AML-193 (cell line): Measurements from ENCODE around the gene GPR39.
A peak's percentile ranks its signal among the peaks of the same experiment; 100 is the strongest.
"Not testable (repeated sequence)": the region's sequence is repeated elsewhere in the genome, so short reads cannot be mapped to it uniquely, and the experiment has no call there.

Source experiments
- DNase-seq, 2 experiments: peaks; one replicate each; lab custom pipeline; 2025; lab: John Stamatoyannopoulos, UW

Gene GPR39

GRCh38 chr2:132416723-132417395 is at the start of gene GPR39:
Gene GPR39, plus strand, starts transcription at chr2:132416805.
- DNase-seq = no peak

DNA sequence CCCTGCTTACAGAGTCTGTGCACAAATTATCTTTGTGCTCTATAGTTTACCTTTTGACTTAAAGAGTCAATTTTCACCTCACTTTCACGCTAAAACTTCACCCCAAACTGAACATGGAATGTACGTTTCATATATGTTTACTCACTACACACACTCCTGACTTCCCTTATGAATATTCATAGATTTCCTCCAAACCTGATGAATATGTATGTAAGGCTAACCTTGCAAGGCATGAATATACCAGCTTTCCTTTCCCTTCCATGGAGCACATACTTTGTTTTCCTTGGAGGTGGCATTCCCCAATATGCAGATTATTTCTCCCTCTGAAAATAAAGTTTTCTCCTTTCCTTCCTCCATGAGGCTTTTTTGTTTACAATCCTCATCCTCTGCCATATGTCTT is 48.4 kb upstream of the GPR39 start:
- no peak for DNase-seq

GRCh38 chr2:132372276-132372675 is 44.3 kb upstream of the GPR39 start:
- DNase-seq = no peak

DNA sequence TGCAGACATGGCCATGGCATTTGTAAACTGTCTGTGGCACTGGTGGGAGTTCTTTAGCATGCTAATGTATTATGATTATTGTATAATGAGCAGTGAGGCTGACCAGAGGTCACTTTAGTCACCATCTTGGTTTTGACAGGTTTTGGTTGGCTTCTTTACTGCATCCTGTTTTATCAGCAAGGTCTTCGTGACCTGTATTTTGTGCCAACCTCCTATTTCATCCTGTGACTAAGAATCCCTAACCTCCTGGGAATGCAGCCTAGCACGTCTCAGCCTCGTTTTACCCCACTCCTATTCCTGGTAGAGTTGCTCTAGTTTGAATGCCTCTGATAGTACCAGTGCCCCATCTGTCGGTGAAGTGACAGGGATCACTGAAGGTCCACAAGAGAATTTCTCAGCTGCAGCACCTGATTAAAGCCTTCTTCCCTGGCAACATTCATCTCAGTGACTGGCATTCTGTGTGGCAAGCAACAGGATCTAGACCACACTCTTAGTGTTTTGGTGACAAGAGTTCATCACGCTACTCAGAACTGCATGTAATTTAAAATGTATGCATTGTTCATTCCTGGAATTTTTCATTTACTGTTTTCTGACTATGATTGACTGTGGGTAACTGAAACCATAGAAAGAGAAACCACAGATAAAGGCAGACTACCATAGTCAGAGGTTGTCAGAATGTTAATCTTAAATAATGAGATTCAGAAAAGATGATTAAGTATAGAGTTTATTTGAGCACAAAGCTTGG is 43.0 kb upstream of the GPR39 start:
- DNase-seq = no peak

- DNase-seq = no peak
These were observed 42.5 kb upstream of the GPR39 start for GRCh38 chr2:132374151-132374550.

GRCh38 chr2:132374551-132374950 is 42.1 kb upstream of the GPR39 start:
- DNase-seq = no peak

DNA sequence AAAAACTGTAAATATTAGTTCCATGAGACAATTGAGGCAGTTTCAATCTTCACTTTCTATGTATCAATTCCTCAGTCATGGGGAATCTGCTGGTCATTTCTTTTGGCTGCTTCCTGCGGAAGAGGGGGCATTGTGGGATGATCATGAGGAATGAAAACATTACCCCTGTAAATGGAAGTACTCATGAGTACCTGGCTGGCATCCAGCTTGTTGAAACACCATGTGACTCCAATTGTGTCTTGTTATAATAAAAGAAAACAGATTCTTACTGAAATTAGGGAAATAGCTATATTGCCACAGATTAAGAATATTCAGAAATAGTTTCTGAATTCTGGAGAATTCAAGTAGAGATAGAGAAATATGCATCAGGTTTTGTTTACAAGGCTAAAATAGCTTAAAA is 41.6 kb upstream of the GPR39 start:
- no peak for DNase-seq

GRCh38 chr2:132381376-132381775 is 35.2 kb upstream of the GPR39 start:
- no peak for DNase-seq

DNA sequence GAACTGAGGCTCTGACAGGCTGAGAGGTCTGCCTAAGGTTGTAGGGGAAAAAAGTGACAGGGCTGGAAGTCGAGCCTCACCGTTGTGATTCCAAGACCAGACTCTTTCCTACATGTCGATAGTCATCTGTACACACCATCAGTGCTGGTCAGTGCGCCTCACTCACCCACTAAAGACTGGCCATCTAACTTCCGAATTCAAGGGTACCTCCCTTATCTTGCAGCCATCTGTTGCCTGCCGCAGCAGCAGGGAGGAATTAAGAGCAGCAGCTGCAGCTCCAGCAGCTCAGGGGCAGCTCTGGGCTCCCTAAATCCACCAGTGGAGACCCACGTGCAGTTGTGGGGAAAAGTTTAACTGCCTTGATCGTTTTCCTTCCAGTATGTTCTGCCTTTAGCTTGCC is 32.6 kb upstream of the GPR39 start:
- DNase-seq = no peak

GRCh38 chr2:132384491-132385151 is 32.0 kb upstream of the GPR39 start:
- peak; percentile 17 to 21 for DNase-seq

GRCh38 chr2:132387126-132387525 is 29.5 kb upstream of the GPR39 start:
- no peak for DNase-seq

DNA sequence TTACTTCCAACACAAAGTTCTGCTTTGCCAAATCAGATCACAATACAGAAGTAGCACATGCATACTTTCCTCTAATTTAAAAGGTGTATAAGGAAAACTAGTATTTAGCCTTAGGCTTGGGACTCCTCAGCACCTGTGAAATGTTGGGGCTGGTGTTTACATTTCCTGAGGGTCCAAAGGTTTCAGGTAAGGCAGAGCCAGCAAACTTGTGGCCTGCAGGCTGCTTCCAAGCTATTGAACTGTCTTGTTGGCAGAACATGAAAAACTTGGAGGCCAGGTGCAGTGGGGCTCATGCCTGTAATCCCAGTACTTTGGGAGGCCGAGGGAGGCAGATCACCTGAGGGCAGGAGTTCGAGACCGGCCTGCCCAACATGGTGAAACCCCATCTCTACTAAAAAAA is 26.5 kb upstream of the GPR39 start:
- no peak for DNase-seq

DNA sequence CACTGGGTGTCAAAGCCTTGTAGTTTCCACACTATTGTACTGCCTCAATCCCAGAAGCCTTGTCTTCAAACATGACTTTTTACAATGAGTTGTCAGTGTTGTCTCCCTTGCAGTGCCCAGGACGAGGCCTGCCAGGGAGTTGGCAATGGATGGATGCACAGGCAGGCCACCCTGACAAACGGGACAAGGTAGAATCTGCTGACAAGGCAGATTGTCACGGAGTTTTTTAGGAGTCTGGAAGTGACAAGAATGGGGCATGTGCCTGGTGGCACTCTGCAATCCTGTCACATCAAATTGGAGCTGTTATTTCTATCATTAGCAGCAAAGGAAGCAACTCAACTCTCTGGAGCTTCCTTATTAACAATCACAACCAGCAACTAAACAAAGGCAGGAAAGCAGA is 25.2 kb upstream of the GPR39 start:
- DNase-seq = no peak

DNA sequence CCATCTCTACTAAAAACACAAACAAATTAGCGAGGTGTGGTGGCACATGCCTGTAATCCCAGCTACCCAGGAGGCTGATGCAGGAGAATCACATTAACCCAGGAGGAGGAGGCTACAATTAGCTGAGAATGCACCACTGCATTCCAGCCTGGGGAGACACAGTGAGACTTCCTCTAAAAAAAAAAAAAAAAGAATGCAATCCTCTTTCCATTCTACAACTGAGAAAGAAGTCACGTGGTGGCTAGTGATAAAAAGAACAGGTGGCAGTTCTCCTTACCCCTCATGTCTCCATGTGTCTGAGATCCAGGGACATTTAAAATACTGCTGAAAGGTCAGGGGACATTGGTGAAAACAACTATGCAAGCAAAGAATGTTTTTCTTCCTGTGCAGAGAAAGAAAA is 24.4 kb upstream of the GPR39 start:
- no peak for DNase-seq

GRCh38 chr2:132392879-132393278 is 23.7 kb upstream of the GPR39 start:
- no peak for DNase-seq

DNA sequence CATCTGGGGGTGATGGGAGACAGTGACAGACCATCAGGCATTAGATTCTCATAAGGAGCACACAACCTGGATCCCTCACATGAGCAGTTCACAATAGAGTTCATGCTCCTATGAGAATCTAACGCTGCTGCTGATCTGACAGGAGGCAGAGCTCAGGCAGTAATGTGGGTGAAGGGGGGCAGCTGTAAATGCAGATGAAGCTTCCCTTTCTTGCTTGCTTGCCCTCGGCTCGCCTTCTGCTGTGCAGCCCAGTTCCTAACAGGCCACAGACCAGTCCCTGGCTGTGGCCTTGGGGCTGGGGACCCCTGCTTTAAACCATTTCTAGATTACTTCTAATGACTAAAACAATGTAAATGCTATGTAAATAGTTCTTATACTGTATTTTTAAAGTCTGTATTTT is 19.6 kb upstream of the GPR39 start:
- DNase-seq = not testable (repeated sequence)

DNA sequence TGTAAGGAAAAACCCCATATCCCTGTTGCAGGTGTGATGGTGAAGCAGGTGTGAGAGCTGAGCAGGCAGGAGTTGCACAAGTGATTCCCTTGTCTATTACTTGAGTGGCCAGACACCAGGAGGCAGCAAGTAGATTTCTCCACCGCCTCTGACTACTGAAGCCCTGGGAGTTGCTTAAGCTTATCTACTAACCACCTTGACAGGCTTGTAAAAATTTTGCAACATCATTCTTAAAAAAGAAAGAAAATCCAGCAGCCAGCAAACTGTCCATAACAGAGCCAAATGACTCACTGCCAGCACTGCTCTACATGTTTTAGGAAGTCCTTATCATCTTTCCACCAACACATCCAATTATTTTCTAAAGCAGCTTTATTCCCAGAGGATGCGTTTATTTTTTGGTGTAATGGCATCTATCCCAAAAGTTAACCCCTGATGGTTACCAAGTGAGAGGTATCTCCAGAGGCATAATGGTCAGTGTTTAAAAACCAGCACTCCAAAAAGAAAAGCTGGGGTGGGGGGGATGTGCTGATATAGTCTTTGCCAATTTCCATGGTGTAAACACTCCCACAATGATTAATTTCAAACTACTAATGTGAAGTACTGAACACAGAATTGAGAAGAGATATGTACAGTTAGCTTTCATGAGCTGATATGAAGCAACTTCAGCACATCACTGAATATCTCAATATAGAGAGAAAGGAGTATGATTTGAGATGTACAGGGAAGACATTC is 16.3 kb upstream of the GPR39 start:
- no peak for DNase-seq

DNA sequence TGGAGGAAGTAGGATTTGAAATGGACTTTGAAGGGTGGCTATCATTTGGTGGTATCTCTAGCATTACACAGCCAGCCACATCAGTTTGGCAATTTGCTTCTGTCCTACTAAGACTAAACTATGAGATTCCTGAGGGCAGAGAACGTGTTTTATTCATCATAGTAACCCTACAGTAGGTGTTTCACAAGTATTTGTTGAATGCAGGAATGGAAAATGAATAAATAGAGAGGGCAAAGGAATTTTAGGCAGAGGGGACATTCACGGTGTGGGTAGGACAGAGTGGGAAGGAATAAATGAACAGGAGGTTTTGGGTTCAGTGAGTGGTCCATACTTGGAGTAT is 15.7 kb upstream of the GPR39 start:
- no peak for DNase-seq

DNA sequence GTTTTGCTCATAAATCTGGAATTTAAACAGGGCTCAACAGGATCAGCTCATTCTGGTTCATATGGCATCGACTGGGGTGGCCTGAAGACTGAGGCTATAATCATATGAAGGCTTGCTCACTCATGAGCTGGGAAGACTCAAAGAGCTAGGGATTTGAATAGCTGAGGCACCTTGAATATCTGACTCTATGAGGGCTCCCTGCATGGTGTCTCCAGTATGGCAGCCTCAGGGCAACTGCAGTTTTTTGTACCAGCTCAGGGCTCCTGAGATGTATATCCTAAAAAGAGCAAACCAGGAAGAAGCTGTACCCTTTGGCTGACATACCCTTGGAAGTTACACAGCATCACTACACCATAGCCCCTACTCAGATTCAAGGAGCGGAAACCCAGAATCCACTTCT is 15.3 kb upstream of the GPR39 start:
- DNase-seq = no peak

DNA sequence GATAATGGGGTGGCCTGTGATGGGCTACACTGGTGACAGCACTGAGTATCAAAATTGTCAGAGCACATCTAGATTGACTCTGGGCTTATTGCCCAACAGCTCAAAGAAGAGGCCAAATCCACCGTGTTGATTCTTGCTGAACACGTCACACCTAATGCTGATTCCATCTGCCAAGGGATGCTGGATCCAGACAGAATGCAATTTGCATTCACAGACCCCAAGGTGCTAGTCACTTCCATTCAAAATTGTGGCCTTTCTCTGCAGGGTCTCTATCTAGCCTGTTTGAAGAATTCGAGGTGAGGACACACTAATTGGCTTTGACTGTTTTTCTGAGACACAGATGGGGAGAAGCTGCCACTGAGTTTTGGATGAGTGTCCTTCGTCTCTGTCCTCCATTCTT is 13.5 kb upstream of the GPR39 start:
- no peak for DNase-seq

GRCh38 chr2:132404056-132404455 is 12.5 kb upstream of the GPR39 start:
- no peak for DNase-seq

GRCh38 chr2:132407784-132408183 is 8.8 kb upstream of the GPR39 start:
- DNase-seq = no peak

DNA sequence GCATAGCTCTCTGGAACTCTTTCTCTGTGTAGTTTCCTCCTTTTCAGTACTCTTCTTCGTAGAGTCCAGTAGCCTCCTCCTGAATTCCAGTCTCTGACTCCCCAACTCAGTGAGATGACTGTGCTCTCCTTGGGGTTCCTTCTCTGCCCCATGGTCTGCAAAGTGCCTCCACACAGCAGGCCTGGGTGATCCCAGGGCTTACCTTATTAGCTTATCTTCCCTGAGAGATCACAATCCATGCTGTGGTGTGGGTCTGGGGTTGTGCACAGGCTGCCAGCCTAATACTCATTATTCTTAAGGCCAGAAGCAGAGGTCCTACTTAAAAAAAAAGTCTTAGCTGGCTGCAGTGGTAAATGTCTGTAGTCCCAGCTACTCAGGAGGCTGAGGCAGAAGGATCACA is 4.6 kb upstream of the GPR39 start:
- no peak for DNase-seq
